NCI-H1092 treated with DMSO at 0.1 percent for 48 hours (cell line): ENCODE results near the gene FYN.

Experiments
- DNase-seq: peaks from one replicate; lab custom pipeline; 2025; lab: John Stamatoyannopoulos, UW

FYN gene

GRCh38 chr6:111625461-111626391, 247.5 kb downstream of the FYN start:
- peak; percentile 66 for DNase-seq

GRCh38 chr6:111625099-111625416, 248.2 kb downstream of the FYN start:
- peak; percentile 20 for DNase-seq

GRCh38 chr6:111624401-111625098, 248.7 kb downstream of the FYN start:
- DNase-seq: no peak

- no peak for DNase-seq
Measured at GRCh38 chr6:111623046-111623718, 250.1 kb downstream of the FYN start.

GRCh38 chr6:111620169-111620568, 253.1 kb downstream of the FYN start:
- no peak for DNase-seq

- no peak for DNase-seq
Measured at GRCh38 chr6:111618407-111618806, 254.8 kb downstream of the FYN start.

GRCh38 chr6:111617149-111617548, 256.1 kb downstream of the FYN start:
- no peak for DNase-seq

- DNase-seq: no peak
Measured at GRCh38 chr6:111615916-111616612, 257.2 kb downstream of the FYN start.

- no peak for DNase-seq
Measured at GRCh38 chr6:111614833-111615582, 258.2 kb downstream of the FYN start.

GRCh38 chr6:111612379-111612778, 260.9 kb downstream of the FYN start:
- no peak for DNase-seq

GRCh38 chr6:111610548-111611172, 262.6 kb downstream of the FYN start:
- no peak for DNase-seq
